GM12878 (cell line): ENCODE measurements around the gene WHRN. TPM values are rescaled to one million over a fixed set of nuclear protein-coding genes. Genes with fewer than 3 reads are reported as not detected.

Source experiments
- ATF2 ChIP-seq: IDR thresholded peaks from 2 replicates; pipeline ENCODE4 v1.6.1; 2012; ENCODE audit warnings: low read length, inconsistent platforms
- BACH1 ChIP-seq: fragments of 450-650 bp; IDR thresholded peaks from 2 replicates; pipeline ENCODE4 v1.6.1; 2017; ENCODE audit warnings: mild to moderate bottlenecking, borderline replicate concordance
- BMI1 ChIP-seq: fragments of 450-650 bp; IDR thresholded peaks from 2 replicates; pipeline ENCODE4 v1.6.1; 2016; ENCODE audit warnings: mild to moderate bottlenecking, moderate library complexity, borderline replicate concordance
- CEBPB ChIP-seq, 2 experiments: fragments of 150-350 bp in 1 of 2; IDR thresholded peaks; 2 replicates each; pipeline ENCODE4 v1.6.1; 2012 to 2014; ENCODE audit warnings: low read depth in 2 of 2, low read length in 2 of 2, borderline replicate concordance in 1 of 2, inconsistent platforms in 1 of 2
- CREM ChIP-seq: IDR thresholded peaks from 2 replicates; pipeline ENCODE4 v1.6.1; 2014; ENCODE audit warnings: antibody characterized with exemption, low read depth
- ELK1 ChIP-seq: IDR thresholded peaks from 2 replicates; pipeline ENCODE4 v1.6.1; 2012; ENCODE audit warnings: low read depth, low read length, improper control_type of control experiment
- JUNB ChIP-seq: IDR thresholded peaks from 2 replicates; pipeline ENCODE4 v1.6.1; 2016; ENCODE audit warnings: antibody characterized with exemption, mild to moderate bottlenecking
- MTA3 ChIP-seq: IDR thresholded peaks from 2 replicates; pipeline ENCODE4 v1.6.1; 2012; ENCODE audit warnings: low read length, inconsistent platforms, borderline replicate concordance
- NBN ChIP-seq: fragments of 450-650 bp; IDR thresholded peaks from 2 replicates; pipeline ENCODE4 v1.6.1; 2016
- NFYA ChIP-seq: IDR thresholded peaks from 2 replicates; pipeline ENCODE4 v1.6.1; 2011; ENCODE audit warnings: low read depth, mild to moderate bottlenecking, low read length, improper control_type of control experiment, borderline replicate concordance
- NFYB ChIP-seq: IDR thresholded peaks from 2 replicates; pipeline ENCODE4 v1.6.1; 2011; ENCODE audit warnings: low read depth, mild to moderate bottlenecking, low read length, improper control_type of control experiment, moderate library complexity; ENCODE audit not compliant: insufficient read depth
- NKRF ChIP-seq: fragments of 450-650 bp; conservative IDR thresholded peaks from 2 replicates; pipeline ENCODE4 v1.6.1; 2017; ENCODE audit warnings: mild to moderate bottlenecking, moderate library complexity
- NR2C1 ChIP-seq: fragments of 450-650 bp; IDR thresholded peaks from 2 replicates; pipeline ENCODE4 v1.6.1; 2017; ENCODE audit warnings: antibody characterized with exemption, mild to moderate bottlenecking, moderate library complexity
- PAX5 ChIP-seq: IDR thresholded peaks from 2 replicates; pipeline ENCODE4 v1.6.1; 2011; ENCODE audit warnings: low read depth, low read length, borderline replicate concordance
- PBX3 ChIP-seq: IDR thresholded peaks from 2 replicates; pipeline ENCODE4 v1.6.1; 2011; ENCODE audit warnings: mild to moderate bottlenecking, low read depth, low read length, moderate library complexity; ENCODE audit not compliant: insufficient replicate concordance
- RAD21 ChIP-seq: IDR thresholded peaks from 2 replicates; pipeline ENCODE4 v1.6.1; 2011; ENCODE audit warnings: mild to moderate bottlenecking, low read depth, low read length, moderate library complexity; ENCODE audit not compliant: insufficient read depth
- RAD51 ChIP-seq: fragments of 450-650 bp; IDR thresholded peaks from 2 replicates; pipeline ENCODE4 v1.6.1; 2016; ENCODE audit warnings: moderate library complexity, mild to moderate bottlenecking, inconsistent platforms
- RCOR1 ChIP-seq: conservative IDR thresholded peaks from 2 replicates; pipeline ENCODE4 v1.6.1; 2012; ENCODE audit warnings: low read depth, low read length, improper control_type of control experiment
- RELA ChIP-seq: fragments of 450-650 bp; IDR thresholded peaks from 2 replicates; pipeline ENCODE4 v1.8.0; 2014; ENCODE audit warnings: borderline replicate concordance; ENCODE audit not compliant: partially characterized antibody
- RELB ChIP-seq: fragments of 450-650 bp; IDR thresholded peaks from 2 replicates; pipeline ENCODE4 v1.6.1; 2017; ENCODE audit warnings: low read depth, mild to moderate bottlenecking, moderate library complexity
- SREBF2 ChIP-seq: IDR thresholded peaks from 2 replicates; pipeline ENCODE4 v1.6.1; 2012; ENCODE audit warnings: mild to moderate bottlenecking, low read length
- STAT1 ChIP-seq: fragments of 450-650 bp; conservative IDR thresholded peaks from 2 replicates; pipeline ENCODE4 v1.6.1; 2014; ENCODE audit warnings: antibody characterized with exemption, mild to moderate bottlenecking
- TCF7 ChIP-seq: IDR thresholded peaks from 2 replicates; pipeline ENCODE4 v1.6.1; 2014; ENCODE audit warnings: antibody characterized with exemption, borderline replicate concordance
- ZNF622 ChIP-seq: fragments of 450-650 bp; IDR thresholded peaks from 2 replicates; pipeline ENCODE4 v1.6.1; 2017; ENCODE audit warnings: mild to moderate bottlenecking, inconsistent platforms
- polyA plus RNA-seq, 11 experiments: library from polyadenylated mRNA; depleted of rRNA in 4 of 11; unstranded in 6 of 11; stranded (reverse) in 5 of 11; fragments of >200 nt; fragmentation: Nextera tagmentation in 4 of 11; fragmentation: Illumina TruSeq in 1 of 11; extraction: Ambion mirVana in 4 of 11; extraction: Trizol in 1 of 11; gene quantifications; 1 replicate in 1 of 11; 2 replicates in 10 of 11; pipeline versions ENCODE4 v1.2.1 to v1.2.3, GENCODE V29; 2011 to 2016; ENCODE audit warnings: inconsistent platforms in 2 of 11, missing spikeins in 2 of 11, low read depth in 1 of 11
- total RNA-seq, 4 experiments: library from RNA; depleted of rRNA in 3 of 4; stranded (reverse); fragments of >200 nt in 3 of 4; fragmentation: Illumina TruSeq in 1 of 4; extraction: Trizol in 1 of 4; gene quantifications; 2 replicates each; pipeline versions ENCODE4 v1.2.1 to v1.2.3, GENCODE V29; 2013 to 2021

WHRN gene
- total and polyA plus RNA-seq, 10 of the 15 experiments (the other 5 are each of a cell fraction or from before 2014, with no cell fraction given) = 0.04 to 18.2 (median 0.68) TPM; not detected in 1

- TF ChIP-seq RCOR1 = no peak
- TF ChIP-seq NR2C1 = no peak
- TF ChIP-seq RAD21 = peak; percentile 50
- TF ChIP-seq TCF7 = no peak
- no peak for TF ChIP-seq ELK1
- no peak for TF ChIP-seq ATF2
- no peak for TF ChIP-seq BMI1
- TF ChIP-seq MTA3 = no peak
- no peak for TF ChIP-seq STAT1
- no peak for TF ChIP-seq SREBF2
- TF ChIP-seq CEBPB (IDR thresholded peaks at IDR 0.05; ENCODE audit: borderline replicate concordance in 1 of 2, low read depth in 2 of 2, low read length in 2 of 2) = 0 out of 4 replicates have a peak, but pooled peaks of 1 of the 2 experiments have one; percentile 39
- TF ChIP-seq NFYB = no peak
- 0 out of 2 replicates have a peak, but pooled peaks have one; percentile 51 for TF ChIP-seq NBN
- TF ChIP-seq RELA = no peak
- TF ChIP-seq RAD51 = no peak; the same call in 1 of the 2 replicates
- peak; percentile 86 for TF ChIP-seq PBX3
- TF ChIP-seq BACH1 = no peak
- TF ChIP-seq ZNF622 = no peak
- no peak for TF ChIP-seq NKRF
- TF ChIP-seq RELB = no peak
- no peak for TF ChIP-seq CREM
- TF ChIP-seq NFYA = no peak
- TF ChIP-seq JUNB = no peak
- TF ChIP-seq PAX5 = peak; percentile 78; the same call in 1 of the 2 replicates
Measured at GRCh38 chr9:114389612-114390368, 115.5 kb downstream of the WHRN start (continued).
